ENCODE data around the gene ANKRD30B. TPM values are rescaled to one million over a fixed set of nuclear protein-coding genes. Genes with fewer than 3 reads are reported as not detected.

Gene ANKRD30B, protein sequence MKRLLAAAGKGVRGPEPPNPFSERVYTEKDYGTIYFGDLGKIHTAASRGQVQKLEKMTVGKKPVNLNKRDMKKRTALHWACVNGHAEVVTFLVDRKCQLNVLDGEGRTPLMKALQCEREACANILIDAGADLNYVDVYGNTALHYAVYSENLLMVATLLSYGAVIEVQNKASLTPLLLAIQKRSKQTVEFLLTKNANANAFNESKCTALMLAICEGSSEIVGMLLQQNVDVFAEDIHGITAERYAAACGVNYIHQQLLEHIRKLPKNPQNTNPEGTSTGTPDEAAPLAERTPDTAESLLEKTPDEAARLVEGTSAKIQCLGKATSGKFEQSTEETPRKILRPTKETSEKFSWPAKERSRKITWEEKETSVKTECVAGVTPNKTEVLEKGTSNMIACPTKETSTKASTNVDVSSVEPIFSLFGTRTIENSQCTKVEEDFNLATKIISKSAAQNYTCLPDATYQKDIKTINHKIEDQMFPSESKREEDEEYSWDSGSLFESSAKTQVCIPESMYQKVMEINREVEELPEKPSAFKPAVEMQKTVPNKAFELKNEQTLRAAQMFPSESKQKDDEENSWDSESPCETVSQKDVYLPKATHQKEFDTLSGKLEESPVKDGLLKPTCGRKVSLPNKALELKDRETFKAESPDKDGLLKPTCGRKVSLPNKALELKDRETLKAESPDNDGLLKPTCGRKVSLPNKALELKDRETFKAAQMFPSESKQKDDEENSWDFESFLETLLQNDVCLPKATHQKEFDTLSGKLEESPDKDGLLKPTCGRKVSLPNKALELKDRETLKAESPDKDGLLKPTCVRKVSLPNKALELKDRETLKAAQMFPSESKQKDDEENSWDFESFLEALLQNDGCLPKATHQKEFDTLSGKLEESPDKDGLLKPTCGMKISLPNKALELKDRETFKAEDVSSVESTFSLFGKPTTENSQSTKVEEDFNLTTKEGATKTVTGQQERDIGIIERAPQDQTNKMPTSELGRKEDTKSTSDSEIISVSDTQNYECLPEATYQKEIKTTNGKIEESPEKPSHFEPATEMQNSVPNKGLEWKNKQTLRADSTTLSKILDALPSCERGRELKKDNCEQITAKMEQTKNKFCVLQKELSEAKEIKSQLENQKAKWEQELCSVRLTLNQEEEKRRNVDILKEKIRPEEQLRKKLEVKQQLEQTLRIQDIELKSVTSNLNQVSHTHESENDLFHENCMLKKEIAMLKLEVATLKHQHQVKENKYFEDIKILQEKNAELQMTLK (N-terminal part only)
- total RNA-seq: 0.96 and 4.5 TPM in 2 replicates

GRCh38 chr18:14747513-14748474 is at the start of gene ANKRD30B:
Gene ANKRD30B, plus strand, starts transcription at chr18:14748172. Its CDS starts 248 bp downstream, at chr18:14748420.

Other genes with a start within 250 kb of the ANKRD30B start
- under 0.01 TPM in 2 replicates for gene POTEC, start 204.6 kb upstream of the ANKRD30B start, total RNA-seq